Measurements from ENCODE around the gene IMP4.

The IMP4 gene

GRCh38 chr2:130303169-130303568 is 39.5 kb upstream of the IMP4 start:
- Histone ChIP-seq H3K79me2 (no peaks in the 10 kb centered on the region), H2AFZ (no peak overlapping the region), H3K4me1 (no peaks in the 10 kb centered on the region), H3K27me3 (ENCODE audit: control insufficient read depth, insufficient read depth, low read length) (no peaks in the 10 kb centered on the region), H3K9ac (no peak overlapping the region), H3K4me2 (ENCODE audit: low read length) (no peak overlapping the region), H3K27ac (no peak overlapping the region), H3K36me3 (ENCODE audit: control insufficient read depth, insufficient read depth, low read length) (no peaks in the 10 kb centered on the region), H3K4me3 (ENCODE audit: low read depth, low read length) (no peak overlapping the region), H3K9me3 (ENCODE audit: control insufficient read depth, low read length) (no peaks in the 10 kb centered on the region)
- TF ChIP-seq CTCF (IDR thresholded peaks at IDR 0.05), result no peak

GRCh38 chr2:130304726-130305125 is 38.0 kb upstream of the IMP4 start:
- Histone ChIP-seq H2AFZ (no peak overlapping the region), H3K36me3 (ENCODE audit: control insufficient read depth, insufficient read depth, low read length) (no peaks in the 10 kb centered on the region)

GRCh38 chr2:130307850-130308249 is 34.8 kb upstream of the IMP4 start:
- H3K79me2 ChIP-seq, result no peaks in the 10 kb centered on the region
- no peak overlapping the region for H3K4me2 ChIP-seq (ENCODE audit: low read length)
- H3K36me3 ChIP-seq (ENCODE audit: control insufficient read depth, insufficient read depth, low read length), result no peaks in the 10 kb centered on the region
- TF ChIP-seq CTCF (IDR thresholded peaks at IDR 0.05), result no peak
- H2AFZ ChIP-seq, result no peak overlapping the region
- no peak overlapping the region for H3K27ac ChIP-seq
- H3K4me1 ChIP-seq, result no peaks in the 10 kb centered on the region
- no peaks in the 10 kb centered on the region for H3K27me3 ChIP-seq (ENCODE audit: control insufficient read depth, insufficient read depth, low read length)
- no peaks in the 10 kb centered on the region for H3K9me3 ChIP-seq (ENCODE audit: control insufficient read depth, low read length)
- H3K9ac ChIP-seq, result no peak overlapping the region
- no peak overlapping the region for H3K4me3 ChIP-seq (ENCODE audit: low read depth, low read length)

More at GRCh38 chr2:130304726-130305125, 38.0 kb upstream of the IMP4 start:
- H3K9me3 ChIP-seq (ENCODE audit: control insufficient read depth, low read length), result no peaks in the 10 kb centered on the region
- no peak overlapping the region for H3K4me3 ChIP-seq (ENCODE audit: low read depth, low read length)
- H3K4me1 ChIP-seq, result no peaks in the 10 kb centered on the region
- no peak overlapping the region for H3K4me2 ChIP-seq (ENCODE audit: low read length)
- H3K9ac ChIP-seq, result no peak overlapping the region
- no peak overlapping the region for H3K27ac ChIP-seq
- H3K79me2 ChIP-seq, result no peaks in the 10 kb centered on the region
- no peak for TF ChIP-seq CTCF (IDR thresholded peaks at IDR 0.05)
- no peaks in the 10 kb centered on the region for H3K27me3 ChIP-seq (ENCODE audit: control insufficient read depth, insufficient read depth, low read length)

GRCh38 chr2:130310881-130311280 is 31.8 kb upstream of the IMP4 start:
- no peak overlapping the region for H3K4me3 ChIP-seq (ENCODE audit: low read depth, low read length)
- H3K36me3 ChIP-seq (ENCODE audit: control insufficient read depth, insufficient read depth, low read length), result no peaks in the 10 kb centered on the region
- H3K79me2 ChIP-seq, result no peaks in the 10 kb centered on the region
- no peak overlapping the region for H3K9ac ChIP-seq
- TF ChIP-seq CTCF (IDR thresholded peaks at IDR 0.05), result no peak
- no peak overlapping the region for H2AFZ ChIP-seq
- no peaks in the 10 kb centered on the region for H3K4me1 ChIP-seq
- H3K27ac ChIP-seq, result no peak overlapping the region
- H3K9me3 ChIP-seq (ENCODE audit: control insufficient read depth, low read length), result no peaks in the 10 kb centered on the region
- no peak overlapping the region for H3K4me2 ChIP-seq (ENCODE audit: low read length)
- no peaks in the 10 kb centered on the region for H3K27me3 ChIP-seq (ENCODE audit: control insufficient read depth, insufficient read depth, low read length)

- no peak overlapping the region for H3K9ac ChIP-seq
- no peaks in the 10 kb centered on the region for H3K9me3 ChIP-seq (ENCODE audit: control insufficient read depth, low read length)
- no peak overlapping the region for H3K4me3 ChIP-seq (ENCODE audit: low read depth, low read length)
- H3K36me3 ChIP-seq (ENCODE audit: control insufficient read depth, insufficient read depth, low read length), result no peaks in the 10 kb centered on the region
- no peaks in the 10 kb centered on the region for H3K27me3 ChIP-seq (ENCODE audit: control insufficient read depth, insufficient read depth, low read length)
- no peak overlapping the region for H3K4me2 ChIP-seq (ENCODE audit: low read length)
- H2AFZ ChIP-seq, result no peak overlapping the region
- TF ChIP-seq CTCF (IDR thresholded peaks at IDR 0.05), result no peak
- no peak overlapping the region for H3K27ac ChIP-seq
- H3K4me1 ChIP-seq, result no peaks in the 10 kb centered on the region
- H3K79me2 ChIP-seq, result no peaks in the 10 kb centered on the region
Measured at GRCh38 chr2:130313812-130314334, 28.8 kb upstream of the IMP4 start.

Measured in parathyroid adenoma (tissue), 2 donors.